T-helper 1 cell treated with Interleukin-12 subunit alpha and Interleukin-12 subunit beta and Interleukin-4 antibody, amounts not matched to agents 30 μg/mL and 1 μg/mL, for 36 hours (primary cell): Measurements from ENCODE around the gene MPHOSPH6.
"Not testable (repeated sequence)": the region's sequence is repeated elsewhere in the genome, so short reads cannot be mapped to it uniquely, and the experiment has no call there.

Experiments
- H3K27ac Mint-ChIP-seq: one replicate; pipeline ENCODE4 v1.8.0; 2021; ENCODE audit warnings: mild to moderate bottlenecking, mixed read lengths
- H3K27me3 Mint-ChIP-seq: one replicate; pipeline ENCODE4 v1.8.0; 2021; ENCODE audit warnings: low read depth, mixed read lengths
- H3K36me3 Mint-ChIP-seq: one replicate; pipeline ENCODE4 v1.8.0; 2021; ENCODE audit warnings: low read depth, mixed read lengths
- H3K4me1 Mint-ChIP-seq: one replicate; pipeline ENCODE4 v1.8.0; 2021; ENCODE audit warnings: low read depth, mixed read lengths
- H3K4me3 Mint-ChIP-seq: one replicate; pipeline ENCODE4 v1.8.0; 2021; ENCODE audit warnings: mild to moderate bottlenecking, moderate library complexity, mixed read lengths
- H3K9me3 Mint-ChIP-seq: one replicate; pipeline ENCODE4 v1.8.0; 2021; ENCODE audit warnings: mixed read lengths

The MPHOSPH6 gene

GRCh38 chr16:82118749-82119148 is 51.3 kb downstream of the MPHOSPH6 start:
- no peaks in the 10 kb centered on the region for H3K4me1 Mint-ChIP-seq
- no peaks in the 10 kb centered on the region for H3K9me3 Mint-ChIP-seq
- H3K27ac Mint-ChIP-seq, result no peak overlapping the region
- H3K27me3 Mint-ChIP-seq, result peaks cover 11% of the 10 kb centered on the region
- H3K36me3 Mint-ChIP-seq, result no peaks in the 10 kb centered on the region
- H3K4me3 Mint-ChIP-seq, result no peak overlapping the region

- Mint-ChIP-seq H3K36me3 (no peaks in the 10 kb centered on the region), H3K4me1 (no peaks in the 10 kb centered on the region), H3K27me3 (peaks cover 4% of the 10 kb centered on the region), H3K27ac (no peak overlapping the region), H3K9me3 (no peaks in the 10 kb centered on the region), H3K4me3 (no peak overlapping the region)
Measured at GRCh38 chr16:82116535-82116934, 53.5 kb downstream of the MPHOSPH6 start.

GRCh38 chr16:82113741-82114140 is 56.3 kb downstream of the MPHOSPH6 start:
- Mint-ChIP-seq H3K9me3 (no peaks in the 10 kb centered on the region), H3K36me3 (no peaks in the 10 kb centered on the region), H3K27ac (no peak overlapping the region), H3K4me3 (no peak overlapping the region), H3K4me1 (no peaks in the 10 kb centered on the region), H3K27me3 (peaks cover 4% of the 10 kb centered on the region)

- Mint-ChIP-seq H3K27ac (no peak overlapping the region), H3K36me3 (no peaks in the 10 kb centered on the region), H3K27me3 (no peaks in the 10 kb centered on the region), H3K9me3 (no peaks in the 10 kb centered on the region), H3K4me1 (no peaks in the 10 kb centered on the region), H3K4me3 (no peak overlapping the region)
Measured at GRCh38 chr16:82111944-82112343, 58.1 kb downstream of the MPHOSPH6 start.

- H3K9me3 Mint-ChIP-seq, H3K27me3 Mint-ChIP-seq, H3K4me3 Mint-ChIP-seq, H3K4me1 Mint-ChIP-seq, H3K27ac Mint-ChIP-seq, H3K36me3 Mint-ChIP-seq: not testable (repeated sequence)
Measured at GRCh38 chr16:82109266-82109665, 60.8 kb downstream of the MPHOSPH6 start.

GRCh38 chr16:82108774-82109173 is 61.2 kb downstream of the MPHOSPH6 start:
- no peaks in the 10 kb centered on the region for H3K9me3 Mint-ChIP-seq
- no peak overlapping the region for H3K4me3 Mint-ChIP-seq
- H3K4me1 Mint-ChIP-seq, result no peaks in the 10 kb centered on the region
- H3K36me3 Mint-ChIP-seq, result no peaks in the 10 kb centered on the region
- H3K27ac Mint-ChIP-seq, result no peak overlapping the region
- H3K27me3 Mint-ChIP-seq, result peaks cover 4% of the 10 kb centered on the region

- Mint-ChIP-seq H3K4me1 (no peaks in the 10 kb centered on the region), H3K4me3 (no peak overlapping the region), H3K27ac (no peak overlapping the region), H3K36me3 (no peaks in the 10 kb centered on the region), H3K9me3 (no peaks in the 10 kb centered on the region), H3K27me3 (peaks cover 6% of the 10 kb centered on the region)
Measured at GRCh38 chr16:82108100-82108499, 61.9 kb downstream of the MPHOSPH6 start.

- Mint-ChIP-seq H3K27me3 (peaks cover 10% of the 10 kb centered on the region), H3K4me3 (no peak overlapping the region), H3K27ac (no peak overlapping the region), H3K4me1 (no peaks in the 10 kb centered on the region), H3K36me3 (no peaks in the 10 kb centered on the region), H3K9me3 (no peaks in the 10 kb centered on the region)
Measured at GRCh38 chr16:82105107-82105506, 64.9 kb downstream of the MPHOSPH6 start.
